Left ventricle myocardium inferior (tissue), 1 donor: ENCODE results near the gene TFG. TPM values are rescaled to one million over a fixed set of nuclear protein-coding genes. Genes with fewer than 3 reads are reported as not detected.

Experiments
- DNase-seq: peaks from one replicate; pipeline ENCODE4 v3.0.0-alpha.2; 2020
- H3K27ac ChIP-seq: fragments of 200-600 bp; replicated peaks from 2 replicates; pipeline ENCODE4 v1.8.0; 2021
- H3K27me3 ChIP-seq: fragments of 200-600 bp; 2 replicates; pipeline ENCODE4 v1.8.0; 2021; ENCODE audit warnings: low read depth
- H3K36me3 ChIP-seq: fragments of 200-600 bp; 2 replicates; pipeline ENCODE4 v1.8.0; 2021
- H3K4me1 ChIP-seq: fragments of 200-600 bp; 2 replicates; pipeline ENCODE4 v1.8.0; 2021
- H3K4me3 ChIP-seq: fragments of 200-600 bp; 2 replicates; pipeline ENCODE4 v1.8.0; 2021; ENCODE audit warnings: mild to moderate bottlenecking, moderate library complexity
- H3K9me3 ChIP-seq: fragments of 200-600 bp; replicated peaks from 2 replicates; pipeline ENCODE4 v1.8.0; 2021
- intact Hi-C: fragments of 100-400 bp; cut with micrococcal nuclease; formaldehyde crosslinking; loops from one replicate; pipeline ENCODE4 v1.11.0; 2022
- total RNA-seq: library from RNA; stranded (reverse); fragmentation: NEBNext Ultra II Directional; extraction: Animal tissue kit (Norgen Biotek cat#: 25700); gene quantifications from one replicate; pipeline ENCODE4 v1.2.1, GENCODE V29; 2021
- TF ChIP-seq, protein P1 (sequence below): fragments of 200-600 bp; IDR thresholded peaks from 2 replicates; pipeline ENCODE4 v1.8.0; 2021; ENCODE audit warnings: antibody characterized with exemption, mild to moderate bottlenecking, borderline replicate concordance
- donor health status: DM: no; HTN: yes; CAD: no; lungs with severe emphysema.

Gene TFG
- total RNA-seq, 1 donor from 2014 or later = 114 TPM

DNA sequence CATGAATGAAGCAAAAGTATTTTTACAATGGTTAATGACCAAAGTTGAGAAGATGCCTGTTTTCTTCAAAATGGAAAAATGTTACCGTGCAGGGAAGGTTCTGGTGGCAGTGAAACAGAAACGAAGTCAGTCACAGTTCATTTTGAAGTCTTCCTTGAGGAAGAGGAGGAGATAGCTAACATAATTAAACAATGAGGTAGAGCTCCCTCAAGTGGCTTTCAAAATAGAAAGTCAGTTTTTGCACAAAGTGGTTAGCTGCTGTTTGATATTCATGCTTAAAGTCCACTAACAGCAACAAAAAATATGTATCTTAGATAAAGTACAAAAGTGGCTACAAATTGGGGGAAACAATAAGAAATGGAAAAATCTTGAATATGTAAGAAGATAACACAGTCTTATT is 87.3 kb downstream of the TFG start:
- TF ChIP-seq, protein P1, sequence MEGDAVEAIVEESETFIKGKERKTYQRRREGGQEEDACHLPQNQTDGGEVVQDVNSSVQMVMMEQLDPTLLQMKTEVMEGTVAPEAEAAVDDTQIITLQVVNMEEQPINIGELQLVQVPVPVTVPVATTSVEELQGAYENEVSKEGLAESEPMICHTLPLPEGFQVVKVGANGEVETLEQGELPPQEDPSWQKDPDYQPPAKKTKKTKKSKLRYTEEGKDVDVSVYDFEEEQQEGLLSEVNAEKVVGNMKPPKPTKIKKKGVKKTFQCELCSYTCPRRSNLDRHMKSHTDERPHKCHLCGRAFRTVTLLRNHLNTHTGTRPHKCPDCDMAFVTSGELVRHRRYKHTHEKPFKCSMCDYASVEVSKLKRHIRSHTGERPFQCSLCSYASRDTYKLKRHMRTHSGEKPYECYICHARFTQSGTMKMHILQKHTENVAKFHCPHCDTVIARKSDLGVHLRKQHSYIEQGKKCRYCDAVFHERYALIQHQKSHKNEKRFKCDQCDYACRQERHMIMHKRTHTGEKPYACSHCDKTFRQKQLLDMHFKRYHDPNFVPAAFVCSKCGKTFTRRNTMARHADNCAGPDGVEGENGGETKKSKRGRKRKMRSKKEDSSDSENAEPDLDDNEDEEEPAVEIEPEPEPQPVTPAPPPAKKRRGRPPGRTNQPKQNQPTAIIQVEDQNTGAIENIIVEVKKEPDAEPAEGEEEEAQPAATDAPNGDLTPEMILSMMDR = peak; percentile 51
- intact Hi-C loops = no loop called here
- H3K27ac ChIP-seq = no peak overlapping the region
- DNase-seq = no peak
- peaks cover 7% of the 10 kb centered on the region for H3K4me1 ChIP-seq
- no peaks in the 10 kb centered on the region for H3K9me3 ChIP-seq
- no peaks in the 10 kb centered on the region for H3K27me3 ChIP-seq
- no peak overlapping the region for H3K4me3 ChIP-seq
- no peaks in the 10 kb centered on the region for H3K36me3 ChIP-seq

- H3K27ac ChIP-seq = no peak overlapping the region
- H3K9me3 ChIP-seq = no peaks in the 10 kb centered on the region
- peaks cover 7% of the 10 kb centered on the region for H3K4me1 ChIP-seq
- no peaks in the 10 kb centered on the region for H3K27me3 ChIP-seq
- H3K4me3 ChIP-seq = no peak overlapping the region
- H3K36me3 ChIP-seq = no peaks in the 10 kb centered on the region
- DNase-seq = no peak
- intact Hi-C loops = no loop called here
- TF ChIP-seq, protein P1 = no peak
Observed at GRCh38 chr3:100798012-100798411, 88.7 kb downstream of the TFG start.

Other genes starting within 250 kb of the TFG start
- 3.2 TPM for gene TMEM45A, start 216.9 kb upstream of the TFG start, total RNA-seq
- not detected for gene ADGRG7, start 99.9 kb upstream of the TFG start, total RNA-seq